Prostate gland (tissue), 2 donors: ENCODE data around the gene IGSF23. TPM values are rescaled to one million over a fixed set of nuclear protein-coding genes. Genes with fewer than 3 reads are reported as not detected.
"Not testable (repeated sequence)": the region's sequence is repeated elsewhere in the genome, so short reads cannot be mapped to it uniquely, and the experiment has no call there.

Experiments used
- DNase-seq: peaks from one replicate; pipeline ENCODE4 v3.0.0-alpha.2; 2019; ENCODE audit warnings: low spot score
- H3K27ac ChIP-seq, 2 donors: fragments of 200-600 bp; sonication (generic); 2 replicates each; pipeline ENCODE4 v1.5.1; 2017 to 2019
- H3K27me3 ChIP-seq: fragments of 200-600 bp; sonication (generic); replicated peaks from 2 replicates; pipeline ENCODE4 v1.5.1; 2019; ENCODE audit not compliant: insufficient read depth
- H3K36me3 ChIP-seq, 2 donors: fragments of 200-600 bp; sonication (generic); 1 replicate in 1 of 2; 2 replicates in 1 of 2; pipeline versions ENCODE4 v1.5.1 to v1.8.1; 2017 to 2019
- H3K4me1 ChIP-seq: fragments of 200-600 bp; sonication (generic); replicated peaks from 2 replicates; pipeline ENCODE4 v1.5.1; 2019
- H3K4me3 ChIP-seq, 2 donors: fragments of 200-600 bp; sonication (generic); 2 replicates each; pipeline ENCODE4 v1.5.1; 2017 to 2019
- H3K9me3 ChIP-seq: fragments of 200-600 bp; sonication (generic); 2 replicates; pipeline ENCODE4 v1.5.1; 2017
- CTCF ChIP-seq, 4 experiments: fragments of 200-600 bp in 2 of 4; fragments of 450-650 bp in 2 of 4; sonication (generic) in 2 of 4; IDR thresholded peaks; 1 replicate in 3 of 4; 2 replicates in 1 of 4; pipeline ENCODE4 v1.5.1; 2016 to 2019; ENCODE audit warnings: antibody characterized with exemption in 4 of 4, mild to moderate bottlenecking in 2 of 4, moderate library complexity in 2 of 4
- POLR2A ChIP-seq: fragments of 450-650 bp; IDR thresholded peaks from one replicate; pipeline ENCODE4 v1.6.1; 2016; ENCODE audit warnings: antibody characterized with exemption, mild to moderate bottlenecking
- POLR2AphosphoS5 ChIP-seq: sonication (generic); formaldehyde crosslinking; IDR thresholded peaks from one replicate; pipeline ENCODE4 v1.6.1; 2017; ENCODE audit warnings: antibody characterized with exemption
- WGBS: methylation state at CpG from one replicate; pipeline ENCODE4 v1.1.5; 2018; 5-methylcytosine and 5-hydroxymethylcytosine counted together
- intact Hi-C: fragments of 100-400 bp; cut with DNase I; formaldehyde crosslinking; loops from one replicate; pipeline ENCODE4 v1.14.2; 2022
- total RNA-seq, 2 donors: library from RNA; depleted of rRNA; stranded (reverse); fragments of >200 nt; gene quantifications; one replicate each; pipeline ENCODE4 v1.1.0, GENCODE V29; 2016

Gene IGSF23
- total RNA-seq, 2 donors from 2014 or later, result not detected

DNA sequence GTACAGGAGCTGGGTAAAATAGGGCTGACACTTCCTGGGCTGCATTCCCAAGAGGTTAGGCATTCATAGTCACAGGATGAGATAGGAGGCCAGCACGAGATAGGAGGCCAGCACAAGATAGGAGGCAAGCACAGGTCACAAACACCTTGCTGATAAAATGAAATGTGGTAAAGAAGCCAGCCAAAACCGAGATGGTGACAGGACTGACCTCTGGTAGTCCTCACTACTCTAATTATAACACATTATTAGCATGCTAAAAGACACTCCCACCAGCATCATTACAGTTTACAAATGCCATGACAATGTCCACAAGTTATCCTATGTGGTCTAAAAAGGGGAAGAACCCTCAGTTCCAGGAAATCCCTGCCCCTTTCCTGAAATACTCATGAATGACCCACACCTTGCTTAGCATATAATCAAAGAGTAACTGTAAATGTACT lies 20.9 kb upstream of the IGSF23 start:
- Histone ChIP-seq H3K4me3 (no peak overlapping the region), H3K9me3 (no peaks in the 10 kb centered on the region), H3K4me1 (no peaks in the 10 kb centered on the region), H3K36me3 (no peaks in the 10 kb centered on the region), H3K27me3 (no peaks in the 10 kb centered on the region), H3K27ac (no peak overlapping the region)
- WGBS, result 65% methylated on average over 2 of the region's 2 CpGs
- no peak for TF ChIP-seq CTCF (IDR thresholded peaks at IDR 0.05)
- intact Hi-C loops, result no loop called here
- DNase-seq, result no peak

DNA sequence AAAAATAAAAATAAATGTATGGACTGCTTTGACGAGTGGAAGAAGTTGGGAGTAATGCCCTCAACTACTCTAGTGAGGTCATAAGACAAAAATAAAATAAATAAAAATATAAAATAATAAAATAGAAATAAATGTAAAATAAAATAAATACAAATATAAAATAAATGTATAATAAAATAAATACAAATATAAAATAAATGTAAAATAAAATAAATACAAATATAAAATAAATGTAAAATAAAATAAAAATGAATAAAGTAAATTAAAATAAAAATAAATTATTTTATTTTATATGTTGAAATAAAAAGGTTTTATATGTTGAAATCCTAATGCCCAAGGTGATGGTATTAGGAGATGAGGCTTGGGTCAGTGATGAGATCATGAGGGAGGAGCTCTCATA lies 20.1 kb upstream of the IGSF23 start:
- no peaks in the 10 kb centered on the region for H3K27me3 ChIP-seq
- 97% methylated on average over 1 of the region's 1 CpG for WGBS
- H3K4me1 ChIP-seq, result no peaks in the 10 kb centered on the region
- intact Hi-C loops, result no loop called here
- no peak overlapping the region for H3K27ac ChIP-seq
- DNase-seq, result no peak
- TF ChIP-seq POLR2A, result no peak
- no peak for TF ChIP-seq POLR2AphosphoS5
- no peak for TF ChIP-seq CTCF (IDR thresholded peaks at IDR 0.05)
- no peaks in the 10 kb centered on the region for H3K36me3 ChIP-seq
- no peak overlapping the region for H3K4me3 ChIP-seq
- no peaks in the 10 kb centered on the region for H3K9me3 ChIP-seq

DNA sequence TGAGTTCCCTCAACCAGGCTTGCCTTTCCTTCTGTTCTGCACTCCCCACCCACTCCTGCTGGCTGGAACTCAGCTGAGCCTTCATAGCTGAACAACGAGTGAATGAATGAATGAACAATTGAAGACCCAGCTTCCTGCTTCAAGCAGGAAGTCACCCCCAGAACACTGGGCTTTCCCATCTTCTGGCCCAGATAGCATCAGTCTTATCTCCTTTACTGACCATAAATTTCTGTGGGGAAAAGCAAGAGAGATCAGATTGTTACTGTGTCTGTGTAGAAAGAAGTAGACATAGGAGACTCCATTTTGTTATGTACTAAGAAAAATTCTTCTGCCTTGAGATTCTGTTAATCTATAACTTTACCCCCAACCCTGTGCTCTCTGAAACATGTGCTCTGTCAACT lies 19.5 kb upstream of the IGSF23 start:
- 11% methylated on average over 1 of the region's 1 CpG for WGBS
- H3K27me3 ChIP-seq, intact Hi-C loops, H3K4me1 ChIP-seq, H3K4me3 ChIP-seq, H3K36me3 ChIP-seq, DNase-seq, H3K9me3 ChIP-seq, H3K27ac ChIP-seq: not testable (repeated sequence)

- no peaks in the 10 kb centered on the region for H3K36me3 ChIP-seq
- no peaks in the 10 kb centered on the region for H3K27me3 ChIP-seq
- 63% methylated on average over 10 of the region's 10 CpGs for WGBS
- no peak overlapping the region for H3K4me3 ChIP-seq
- no peak for TF ChIP-seq POLR2AphosphoS5
- TF ChIP-seq CTCF (IDR thresholded peaks at IDR 0.05), result no peak
- no peak for TF ChIP-seq POLR2A
- no peak overlapping the region for H3K27ac ChIP-seq
- no peaks in the 10 kb centered on the region for H3K4me1 ChIP-seq
- no peaks in the 10 kb centered on the region for H3K9me3 ChIP-seq
- intact Hi-C loops, result no loop called here
- DNase-seq, result no peak
These were observed 16.8 kb upstream of the IGSF23 start for GRCh38 chr19:44596428-44597130.

- no peaks in the 10 kb centered on the region for H3K36me3 ChIP-seq
- intact Hi-C loops, result no loop called here
- no peaks in the 10 kb centered on the region for H3K9me3 ChIP-seq
- H3K4me1 ChIP-seq, result no peaks in the 10 kb centered on the region
- TF ChIP-seq CTCF (IDR thresholded peaks at IDR 0.05), result no peak
- TF ChIP-seq POLR2A, result no peak
- no peak for TF ChIP-seq POLR2AphosphoS5
- no peak for DNase-seq
- H3K27ac ChIP-seq, result no peak overlapping the region
- H3K4me3 ChIP-seq, result no peak overlapping the region
- H3K27me3 ChIP-seq, result no peaks in the 10 kb centered on the region
- WGBS, result 47% methylated on average over 3 of the region's 3 CpGs
These were observed 16.3 kb upstream of the IGSF23 start for GRCh38 chr19:44597131-44597491.
